ENCODE results near the gene FAIM2.

The FAIM2 gene

DNA sequence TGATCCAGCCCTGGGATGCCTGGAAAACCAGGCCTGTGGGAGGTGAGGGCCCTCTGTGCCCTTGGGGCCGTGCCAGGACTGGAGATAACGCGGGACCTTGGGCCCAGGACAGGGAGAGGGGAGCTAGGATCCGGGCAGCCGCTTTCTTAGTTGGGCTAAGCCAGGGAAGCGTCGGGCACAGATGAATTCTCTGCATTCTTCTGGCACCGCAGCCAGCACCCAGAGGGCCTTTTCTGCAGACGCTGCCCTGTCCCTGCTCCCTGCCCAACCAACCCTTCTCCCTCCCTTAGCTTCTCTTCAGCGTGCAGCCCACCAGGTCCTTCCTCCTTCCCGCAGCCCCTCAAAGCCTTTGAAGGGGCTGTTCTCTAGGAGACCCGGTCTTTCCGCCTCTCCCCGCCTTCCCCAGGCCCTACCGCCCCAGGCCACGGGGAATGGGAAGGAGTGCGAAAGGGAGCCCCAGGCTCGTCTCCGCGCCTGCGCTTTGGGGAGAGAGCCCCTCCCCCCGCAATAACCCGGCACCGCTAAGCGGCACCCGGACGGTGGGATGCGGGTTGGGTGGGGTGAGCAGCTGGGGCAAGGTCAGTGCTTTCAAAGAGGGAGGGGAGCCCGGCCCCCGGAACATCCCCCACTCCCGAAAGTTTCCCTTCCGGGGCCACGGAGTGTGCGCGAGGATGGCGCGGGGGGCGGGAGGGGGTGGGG is 76.2 kb downstream of the FAIM2 start:
- DNase-seq (ENCODE audit: extremely low spot score) = peak; percentile 79
- TF ChIP-seq SP1 (IDR thresholded peaks at IDR 0.05) (no peak), FOXK2 (IDR thresholded peaks at IDR 0.05) (no peak), LEF1 (IDR thresholded peaks at IDR 0.05; ENCODE audit: borderline replicate concordance) (no peak), FOXM1 (IDR thresholded peaks at IDR 0.05; ENCODE audit: borderline replicate concordance) (no peak), CTBP1 (IDR thresholded peaks at IDR 0.05; ENCODE audit: borderline replicate concordance) (no peak)
- TF ChIP-seq, protein P1, sequence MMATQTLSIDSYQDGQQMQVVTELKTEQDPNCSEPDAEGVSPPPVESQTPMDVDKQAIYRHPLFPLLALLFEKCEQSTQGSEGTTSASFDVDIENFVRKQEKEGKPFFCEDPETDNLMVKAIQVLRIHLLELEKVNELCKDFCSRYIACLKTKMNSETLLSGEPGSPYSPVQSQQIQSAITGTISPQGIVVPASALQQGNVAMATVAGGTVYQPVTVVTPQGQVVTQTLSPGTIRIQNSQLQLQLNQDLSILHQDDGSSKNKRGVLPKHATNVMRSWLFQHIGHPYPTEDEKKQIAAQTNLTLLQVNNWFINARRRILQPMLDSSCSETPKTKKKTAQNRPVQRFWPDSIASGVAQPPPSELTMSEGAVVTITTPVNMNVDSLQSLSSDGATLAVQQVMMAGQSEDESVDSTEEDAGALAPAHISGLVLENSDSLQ (IDR thresholded peaks at IDR 0.05) = no peak
- ChIA-PET CTCF (interaction anchor here (0.6 to 1.9 kb wide), 3 partner anchors 13 to 86 kb away, joined by 3 to 5 read pairs (median 4); partner anchors contain the start of gene TMBIM6), POLR2A (interaction anchor here (0.6 to 2.3 kb wide), 17 partner anchors 7 to 237 kb away, joined by 3 to 18 read pairs (median 4); partner anchors contain the start of genes BCDIN3D and TMBIM6)

DNA sequence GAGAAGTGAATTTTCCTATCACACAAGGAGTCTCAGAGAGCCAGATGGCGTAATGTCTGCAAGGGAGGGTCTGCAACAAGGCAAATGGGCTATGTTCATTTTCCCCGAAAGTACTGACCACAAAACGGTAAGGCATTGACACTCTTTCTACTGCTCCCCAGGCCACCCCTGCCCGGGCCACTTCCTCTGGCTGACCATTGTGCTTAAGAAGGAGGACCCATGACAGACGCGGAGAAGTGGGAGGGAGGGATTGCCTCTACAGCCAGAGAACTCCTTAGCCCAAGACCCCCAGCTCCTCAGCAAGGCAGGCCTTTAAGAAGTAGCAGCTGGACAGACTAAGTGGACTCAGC is 76.7 kb downstream of the FAIM2 start:
- TF ChIP-seq ARNT (IDR thresholded peaks at IDR 0.05) (no peak), FOXM1 (IDR thresholded peaks at IDR 0.05; ENCODE audit: borderline replicate concordance) (no peak), FOXK2 (IDR thresholded peaks at IDR 0.05) (no peak), LEF1 (IDR thresholded peaks at IDR 0.05; ENCODE audit: borderline replicate concordance) (no peak), CTBP1 (IDR thresholded peaks at IDR 0.05; ENCODE audit: borderline replicate concordance) (no peak), NFRKB (IDR thresholded peaks at IDR 0.05) (no peak), SUZ12 (IDR thresholded peaks at IDR 0.05) (no peak), HDGF (IDR thresholded peaks at IDR 0.05; ENCODE audit: borderline replicate concordance) (no peak), ZNF384 (IDR thresholded peaks at IDR 0.05) (no peak), L3MBTL2 (conservative IDR thresholded peaks at IDR 0.05) (no peak), TARDBP (IDR thresholded peaks at IDR 0.05) (no peak), FOXA1 (IDR thresholded peaks at IDR 0.05) (no peak), SP1 (IDR thresholded peaks at IDR 0.05) (no peak), BHLHE40 (IDR thresholded peaks at IDR 0.05; ENCODE audit: borderline replicate concordance) (no peak), ELF4 (IDR thresholded peaks at IDR 0.05) (no peak)
- TF ChIP-seq, protein P1 (IDR thresholded peaks at IDR 0.05) = no peak
- POLR2A ChIA-PET = interaction anchor here (1.6 to 2.3 kb wide), 3 partner anchors 14 to 86 kb away, joined by 5 to 12 read pairs (median 5); partner anchors contain the start of genes BCDIN3D and TMBIM6
- CTCF ChIA-PET = no interaction called here
- no peak for DNase-seq (ENCODE audit: extremely low spot score)

DNA sequence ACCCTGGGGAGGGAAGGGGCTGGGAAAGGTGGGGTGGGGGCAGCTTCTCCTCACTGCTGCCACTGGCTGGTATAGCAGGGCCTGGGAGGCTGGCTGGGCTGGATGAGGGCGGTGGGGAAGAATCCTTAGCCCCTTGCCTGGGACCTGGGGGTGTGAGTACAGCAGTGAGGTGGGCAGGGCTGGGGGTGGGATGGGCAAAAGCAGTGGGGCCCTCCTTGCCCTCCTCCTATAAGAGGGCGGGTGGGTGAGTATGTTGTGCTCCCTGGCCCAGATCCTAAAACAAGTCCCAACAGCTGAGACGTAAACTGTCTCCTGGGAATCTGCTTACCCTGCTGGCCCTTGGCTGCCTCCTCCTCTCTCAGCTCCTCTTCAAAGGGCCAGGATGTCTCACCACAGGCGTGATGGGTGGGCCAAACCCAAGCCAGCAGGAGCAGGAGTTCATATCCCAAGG is 77.7 kb downstream of the FAIM2 start:
- POLR2A ChIA-PET = interaction anchor here (0.9 to 1.6 kb wide), 2 partner anchors 17 to 85 kb away, joined by 5 read pairs; partner anchors contain the start of genes BCDIN3D and TMBIM6
- DNase-seq (ENCODE audit: extremely low spot score) = no peak
- TF ChIP-seq BHLHE40 (IDR thresholded peaks at IDR 0.05; ENCODE audit: borderline replicate concordance) = no peak
- TF ChIP-seq HDGF (IDR thresholded peaks at IDR 0.05; ENCODE audit: borderline replicate concordance) = no peak
- CTCF ChIA-PET = interaction anchor here (0.6 to 1.1 kb wide), 2 partner anchors 48 to 214 kb away, joined by 4 to 5 read pairs; no protein-coding TSS in a partner anchor

DNA sequence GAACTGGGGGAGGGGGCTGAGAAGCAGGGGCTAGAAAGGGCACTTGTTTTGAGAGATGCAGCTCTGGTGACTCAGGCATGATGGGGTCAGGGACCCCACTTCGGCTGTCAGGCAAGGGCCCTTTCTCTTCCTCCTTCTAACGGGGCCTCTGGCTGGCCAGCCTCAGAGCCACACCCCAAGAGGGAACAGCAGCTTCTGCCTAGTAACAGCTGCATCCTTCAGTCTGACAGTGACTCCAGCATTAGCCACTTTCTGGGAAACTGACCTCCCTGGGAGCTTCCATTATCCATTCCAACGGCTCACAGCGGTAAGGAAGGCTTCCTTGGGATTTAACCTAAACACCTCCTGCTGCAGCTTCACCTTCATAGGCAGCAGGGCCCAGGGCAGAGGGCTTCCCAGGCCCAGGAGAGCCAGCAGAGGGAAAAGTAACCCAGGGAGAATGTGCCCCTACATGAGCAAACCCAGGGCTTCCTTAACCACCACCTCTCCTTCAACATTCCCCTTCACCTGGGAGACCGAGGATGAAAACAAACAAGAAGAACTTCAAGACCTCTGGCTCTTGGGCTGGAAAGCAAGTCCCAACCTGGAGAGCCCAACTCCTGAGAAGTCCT is 78.2 kb downstream of the FAIM2 start:
- no peak for DNase-seq (ENCODE audit: extremely low spot score)
- TF ChIP-seq FOXM1 (IDR thresholded peaks at IDR 0.05; ENCODE audit: borderline replicate concordance) (no peak), ELF4 (IDR thresholded peaks at IDR 0.05) (no peak), CTBP1 (IDR thresholded peaks at IDR 0.05; ENCODE audit: borderline replicate concordance) (no peak), SUZ12 (IDR thresholded peaks at IDR 0.05) (no peak), SP1 (IDR thresholded peaks at IDR 0.05) (no peak), LEF1 (IDR thresholded peaks at IDR 0.05; ENCODE audit: borderline replicate concordance) (no peak), BHLHE40 (IDR thresholded peaks at IDR 0.05; ENCODE audit: borderline replicate concordance) (no peak), TARDBP (IDR thresholded peaks at IDR 0.05) (no peak), ARNT (IDR thresholded peaks at IDR 0.05) (no peak), FOXK2 (IDR thresholded peaks at IDR 0.05) (no peak), FOXA1 (IDR thresholded peaks at IDR 0.05) (no peak), HDGF (IDR thresholded peaks at IDR 0.05; ENCODE audit: borderline replicate concordance) (no peak), L3MBTL2 (conservative IDR thresholded peaks at IDR 0.05) (no peak), ZNF384 (IDR thresholded peaks at IDR 0.05) (no peak), NFRKB (IDR thresholded peaks at IDR 0.05) (no peak)
- TF ChIP-seq, protein P1 (IDR thresholded peaks at IDR 0.05) = no peak
- POLR2A ChIA-PET = interaction anchor here (0.9 to 1.6 kb wide), 2 partner anchors 18 to 84 kb away, joined by 5 read pairs; partner anchors contain the start of genes BCDIN3D and TMBIM6
- CTCF ChIA-PET = interaction anchor here (0.6 to 1.1 kb wide), 3 partner anchors 13 to 214 kb away, joined by 3 to 5 read pairs (median 4); no protein-coding TSS in a partner anchor

DNA sequence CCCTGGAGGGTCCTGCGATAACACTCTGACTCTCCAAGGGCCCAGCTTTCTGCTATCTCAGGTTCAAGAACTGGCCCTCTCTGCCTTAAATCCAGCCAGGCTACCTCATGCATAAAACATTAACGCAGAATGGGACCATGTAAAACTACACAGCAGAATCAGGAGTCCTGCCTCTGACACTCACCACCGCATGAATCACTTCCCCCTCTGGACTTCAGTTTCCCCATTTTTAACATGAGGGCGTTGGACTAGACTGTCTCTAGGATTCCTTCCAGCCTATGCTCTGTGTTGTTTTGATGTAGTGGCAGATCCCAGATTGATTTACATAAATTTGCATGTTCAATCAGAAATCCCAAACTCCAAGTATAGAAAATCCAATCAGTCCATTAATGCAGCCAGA is 78.8 kb downstream of the FAIM2 start:
- ChIA-PET CTCF (interaction anchor here (0.7 kb wide), 1 partner anchor 14 kb away, joined by 3 read pairs; no protein-coding TSS in a partner anchor), POLR2A (interaction anchor here (0.9 kb wide), 1 partner anchor 84 kb away, joined by 5 read pairs; the partner anchor contains the start of gene TMBIM6)
- DNase-seq (ENCODE audit: extremely low spot score) = no peak
- TF ChIP-seq ZNF384 (IDR thresholded peaks at IDR 0.05) (no peak), FOXA1 (IDR thresholded peaks at IDR 0.05) (no peak), LEF1 (IDR thresholded peaks at IDR 0.05; ENCODE audit: borderline replicate concordance) (no peak), CTBP1 (IDR thresholded peaks at IDR 0.05; ENCODE audit: borderline replicate concordance) (no peak), ARNT (IDR thresholded peaks at IDR 0.05) (no peak), HDGF (IDR thresholded peaks at IDR 0.05; ENCODE audit: borderline replicate concordance) (no peak), SP1 (IDR thresholded peaks at IDR 0.05) (no peak), NFRKB (IDR thresholded peaks at IDR 0.05) (no peak), TARDBP (IDR thresholded peaks at IDR 0.05) (no peak), FOXM1 (IDR thresholded peaks at IDR 0.05; ENCODE audit: borderline replicate concordance) (no peak), BHLHE40 (IDR thresholded peaks at IDR 0.05; ENCODE audit: borderline replicate concordance) (no peak), L3MBTL2 (conservative IDR thresholded peaks at IDR 0.05) (no peak), FOXK2 (IDR thresholded peaks at IDR 0.05) (no peak), SUZ12 (IDR thresholded peaks at IDR 0.05) (no peak), ELF4 (IDR thresholded peaks at IDR 0.05) (no peak)
- TF ChIP-seq, protein P1 (IDR thresholded peaks at IDR 0.05) = no peak

Data from HEK293T (cell line).